Kidney epithelial cell (primary cell): ENCODE data around the gene PRLH. TPM values are rescaled to one million over a fixed set of nuclear protein-coding genes. Genes with fewer than 3 reads are reported as not detected.

ENCODE experiments used
- DNase-seq: peaks from one replicate; pipeline ENCODE4 v3.0.0-alpha.2; 2010; ENCODE audit warnings: low read depth
- H3K27me3 ChIP-seq: 2 replicates; pipeline ENCODE4 v1.6.0; 2011; ENCODE audit warnings: low read length; ENCODE audit not compliant: control insufficient read depth, insufficient read depth
- H3K36me3 ChIP-seq: 2 replicates; pipeline ENCODE4 v1.5.1; 2011; ENCODE audit warnings: low read length; ENCODE audit not compliant: control insufficient read depth, insufficient read depth
- H3K4me3 ChIP-seq: 2 replicates; pipeline ENCODE4 v1.5.1; 2011; ENCODE audit warnings: low read depth, mild to moderate bottlenecking, control low read depth, low read length
- CTCF ChIP-seq: IDR thresholded peaks from 2 replicates; pipeline ENCODE4 v1.5.1; 2011; ENCODE audit warnings: mild to moderate bottlenecking, moderate library complexity, low read length, control low read depth, inconsistent platforms; ENCODE audit not compliant: insufficient read depth, poor library complexity, severe bottlenecking
- total RNA-seq: library from RNA; depleted of rRNA; stranded (reverse); fragments of >200 nt; gene quantifications from 2 replicates; pipeline ENCODE4 v1.2.3, GENCODE V29; 2015

PRLH gene
- total RNA-seq, 1 donor from 2014 or later, result not detected

DNA sequence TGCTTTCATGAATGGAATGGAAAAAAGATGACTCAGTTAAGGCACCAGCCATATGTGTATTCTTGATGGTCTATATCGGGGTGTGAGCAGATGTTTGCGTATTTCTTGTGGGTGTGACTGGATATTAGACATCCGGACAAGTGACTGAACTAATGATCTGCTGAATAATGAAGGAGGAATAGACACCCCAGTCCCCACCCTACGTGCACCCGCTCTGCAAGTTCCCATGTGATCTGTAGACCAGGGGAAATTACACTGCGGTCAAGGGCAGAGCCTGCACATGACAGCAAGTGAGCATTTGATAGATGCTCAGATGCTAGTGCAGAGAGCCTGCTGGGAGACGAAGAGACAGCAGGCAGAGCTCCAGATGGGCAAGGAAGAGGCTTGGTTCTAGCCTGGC lies 12.4 kb upstream of the PRLH start:
- Histone ChIP-seq H3K27me3 (no peaks in the 10 kb centered on the region), H3K36me3 (peaks cover 4% of the 10 kb centered on the region), H3K4me3 (no peak overlapping the region)
- DNase-seq, result no peak
- no peak for TF ChIP-seq CTCF

DNA sequence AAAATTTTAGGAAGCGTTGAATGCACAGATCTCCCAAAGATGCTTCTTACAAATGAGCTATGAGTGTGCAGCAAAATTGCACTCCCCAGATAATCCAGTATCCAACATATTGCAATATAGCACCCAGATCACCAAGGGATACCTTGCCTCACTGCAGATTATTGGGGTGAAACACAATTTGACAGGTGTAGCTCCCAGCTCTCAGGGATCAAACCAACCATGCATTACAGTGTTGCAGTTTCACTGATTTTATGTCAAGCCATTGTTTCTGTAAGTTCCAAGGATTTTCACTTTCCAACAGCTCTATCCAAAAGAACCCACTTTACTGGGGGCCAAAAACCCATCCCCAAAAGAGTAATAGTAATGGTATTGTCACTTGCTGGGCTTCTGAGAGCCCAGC lies 10.8 kb upstream of the PRLH start:
- H3K27me3 ChIP-seq, result no peaks in the 10 kb centered on the region
- TF ChIP-seq CTCF, result no peak
- no peak overlapping the region for H3K4me3 ChIP-seq
- peaks cover 4% of the 10 kb centered on the region for H3K36me3 ChIP-seq
- no peak for DNase-seq

- TF ChIP-seq CTCF, result no peak
- DNase-seq, result no peak
- Histone ChIP-seq H3K4me3 (no peak overlapping the region), H3K27me3 (no peaks in the 10 kb centered on the region), H3K36me3 (peaks cover 4% of the 10 kb centered on the region)
Measured at GRCh38 chr2:237556773-237557632, 9.4 kb upstream of the PRLH start.

DNA sequence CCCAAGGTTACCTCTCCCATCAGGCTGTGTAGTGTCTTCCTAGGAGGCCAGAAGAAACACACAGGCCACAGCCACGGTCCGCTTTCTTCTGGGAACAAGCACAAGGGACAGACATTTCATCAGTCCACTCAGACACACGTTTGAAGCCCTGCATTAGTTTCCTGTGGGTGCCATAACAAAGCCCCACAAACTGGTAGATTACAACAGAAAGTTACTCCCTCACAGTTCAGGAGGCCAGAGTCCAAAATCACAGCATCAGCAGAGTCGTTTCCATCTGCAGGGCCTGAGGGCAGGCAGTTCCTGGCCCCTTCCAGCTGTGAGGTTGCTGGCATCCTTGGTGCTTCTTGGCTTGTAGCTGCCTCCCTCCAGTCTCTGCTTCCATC lies 8.8 kb upstream of the PRLH start:
- no peak for DNase-seq
- H3K27me3 ChIP-seq, result no peaks in the 10 kb centered on the region
- peaks cover 4% of the 10 kb centered on the region for H3K36me3 ChIP-seq
- no peak overlapping the region for H3K4me3 ChIP-seq
- TF ChIP-seq CTCF, result no peak

DNA sequence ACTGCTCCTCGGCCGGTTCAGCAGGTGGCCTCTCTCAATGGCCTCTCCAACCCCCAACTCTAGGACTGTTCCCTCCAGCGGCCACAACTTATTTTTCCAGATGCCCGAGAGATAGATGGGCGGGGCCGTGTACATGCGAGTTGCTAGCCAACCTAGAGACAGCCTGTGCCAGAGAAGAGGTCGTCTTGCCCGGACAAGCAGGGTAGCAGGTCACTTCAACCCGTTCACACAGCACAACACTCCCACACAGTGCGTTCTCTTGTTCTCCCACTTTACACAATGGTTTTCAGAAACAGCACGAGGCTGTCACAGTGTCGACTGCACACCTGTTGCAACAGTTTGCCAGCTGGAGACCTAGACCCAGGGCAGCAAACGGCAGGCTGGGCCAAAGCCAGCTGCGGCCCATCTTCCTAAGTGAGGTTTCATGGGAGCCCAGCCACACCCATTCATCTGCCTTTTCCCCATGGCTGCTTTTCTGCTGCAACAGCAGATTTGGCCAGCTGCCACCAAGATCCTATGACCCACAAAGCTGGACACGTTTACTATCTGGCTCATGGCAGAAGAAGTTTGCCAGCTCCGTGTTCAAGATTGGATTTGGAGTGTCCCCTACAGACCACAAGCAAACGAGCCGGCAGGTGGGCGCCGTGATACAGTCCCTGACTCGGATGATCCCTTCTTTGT lies 7.3 kb upstream of the PRLH start:
- DNase-seq, result peak; percentile 39
- peaks cover 11% of the 10 kb centered on the region for H3K27me3 ChIP-seq
- H3K36me3 ChIP-seq, result peaks cover 2% of the 10 kb centered on the region
- H3K4me3 ChIP-seq, result no peak overlapping the region
- TF ChIP-seq CTCF, result no peak
